NOMO-1 treated with dmso at 0.1 percent for 144 hours (cell line): ENCODE measurements around the gene DBNL.

Experiments
- DNase-seq: peaks from one replicate; lab custom pipeline; 2025; ENCODE audit not compliant: unreplicated experiment; lab: John Stamatoyannopoulos, UW

DBNL gene

GRCh38 chr7:44042221-44042620 is 2.3 kb upstream of the DBNL start:
- no peak for DNase-seq

- no peak for DNase-seq
Observed at GRCh38 chr7:44043902-44044301, 600 bp upstream of the DBNL start.

GRCh38 chr7:44045226-44046014 is 918 bp downstream of the DBNL start:
- DNase-seq: peak; percentile 51

GRCh38 chr7:44046321-44047061 is 2.0 kb downstream of the DBNL start:
- peak; percentile 90 for DNase-seq

- DNase-seq: no peak
Observed at GRCh38 chr7:44048031-44048795, 3.7 kb downstream of the DBNL start.

- DNase-seq: no peak
Observed at GRCh38 chr7:44050121-44050914, 5.8 kb downstream of the DBNL start.

- no peak for DNase-seq
Observed at GRCh38 chr7:44050915-44051560, 6.5 kb downstream of the DBNL start.

GRCh38 chr7:44051611-44052220 is 7.2 kb downstream of the DBNL start:
- DNase-seq: no peak

GRCh38 chr7:44052771-44053365 is 8.4 kb downstream of the DBNL start:
- DNase-seq: no peak

GRCh38 chr7:44056681-44057080 is 12.2 kb downstream of the DBNL start:
- DNase-seq: no peak

GRCh38 chr7:44057181-44057848 is 12.8 kb downstream of the DBNL start:
- no peak for DNase-seq

- DNase-seq: no peak
Observed at GRCh38 chr7:44057849-44058758, 13.6 kb downstream of the DBNL start.

GRCh38 chr7:44058759-44059218 is 14.3 kb downstream of the DBNL start:
- no peak for DNase-seq

GRCh38 chr7:44059219-44060090 is 15.0 kb downstream of the DBNL start:
- DNase-seq: no peak

GRCh38 chr7:44060091-44060947 is 15.8 kb downstream of the DBNL start:
- DNase-seq: no peak
